CD4-positive, alpha-beta T cell treated with Interferon alpha-2 for 1 hour (primary cell): ENCODE data around the gene FOXP1.
"Not testable (repeated sequence)": the region's sequence is repeated elsewhere in the genome, so short reads cannot be mapped to it uniquely, and the experiment has no call there.

Experiments
- DNase-seq, 2 donors: peaks; one replicate each; pipeline ENCODE4 v3.0.0-alpha.2; 2020 to 2022

The FOXP1 gene

GRCh38 chr3:70988111-70988510, 595.4 kb downstream of the FOXP1 start:
- DNase-seq = no peak

- no peak for DNase-seq
Measured at GRCh38 chr3:70985572-70985971, 598.0 kb downstream of the FOXP1 start.

- no peak for DNase-seq
Measured at GRCh38 chr3:70984776-70985482, 598.6 kb downstream of the FOXP1 start.

DNA sequence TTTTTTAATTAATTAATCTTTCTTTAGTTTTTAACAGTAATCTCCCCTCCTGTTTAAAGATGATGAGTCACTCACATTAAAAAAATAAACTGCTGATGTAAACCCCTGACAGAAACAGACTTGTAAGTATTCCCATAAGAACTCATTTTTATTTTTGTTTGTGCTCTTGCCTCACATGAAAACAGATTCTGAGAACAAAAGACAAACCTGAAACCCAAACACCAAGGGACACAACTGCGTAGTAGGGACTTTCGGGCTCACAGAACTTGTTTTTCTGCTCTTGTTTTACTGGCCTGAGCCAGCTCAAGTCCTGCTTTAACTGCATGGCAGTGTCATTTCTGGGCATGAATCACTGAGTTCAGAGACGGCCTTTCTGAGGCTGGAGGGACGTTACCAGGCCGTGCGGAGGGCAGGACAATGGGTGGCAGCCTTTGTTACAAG, 600.8 kb downstream of the FOXP1 start:
- peak; percentile 2 to 30 for DNase-seq

DNA sequence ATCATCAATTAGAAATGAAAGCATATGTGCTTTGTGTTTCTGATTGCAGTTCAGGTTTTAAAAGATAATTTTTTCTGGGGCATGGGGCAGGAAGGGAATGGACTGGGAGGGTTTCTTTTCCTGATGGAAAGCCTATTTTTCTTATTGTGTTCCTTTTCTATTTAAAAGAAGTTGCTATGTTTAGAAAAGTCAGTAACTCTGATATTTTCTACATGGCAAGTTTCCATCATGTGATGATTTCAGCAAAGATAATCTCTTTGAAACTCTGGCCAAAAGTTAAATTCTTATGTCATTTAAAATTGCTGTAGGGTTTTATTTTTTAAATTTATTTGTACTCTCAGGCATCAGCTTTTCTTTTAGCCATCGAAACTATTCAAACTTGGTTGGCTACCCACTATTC, 601.2 kb downstream of the FOXP1 start:
- DNase-seq = no peak

GRCh38 chr3:70981231-70981880, 602.2 kb downstream of the FOXP1 start:
- DNase-seq = no peak

GRCh38 chr3:70980646-70981170, 602.8 kb downstream of the FOXP1 start:
- DNase-seq = peak in 1 of 2 donors; percentile 29

DNA sequence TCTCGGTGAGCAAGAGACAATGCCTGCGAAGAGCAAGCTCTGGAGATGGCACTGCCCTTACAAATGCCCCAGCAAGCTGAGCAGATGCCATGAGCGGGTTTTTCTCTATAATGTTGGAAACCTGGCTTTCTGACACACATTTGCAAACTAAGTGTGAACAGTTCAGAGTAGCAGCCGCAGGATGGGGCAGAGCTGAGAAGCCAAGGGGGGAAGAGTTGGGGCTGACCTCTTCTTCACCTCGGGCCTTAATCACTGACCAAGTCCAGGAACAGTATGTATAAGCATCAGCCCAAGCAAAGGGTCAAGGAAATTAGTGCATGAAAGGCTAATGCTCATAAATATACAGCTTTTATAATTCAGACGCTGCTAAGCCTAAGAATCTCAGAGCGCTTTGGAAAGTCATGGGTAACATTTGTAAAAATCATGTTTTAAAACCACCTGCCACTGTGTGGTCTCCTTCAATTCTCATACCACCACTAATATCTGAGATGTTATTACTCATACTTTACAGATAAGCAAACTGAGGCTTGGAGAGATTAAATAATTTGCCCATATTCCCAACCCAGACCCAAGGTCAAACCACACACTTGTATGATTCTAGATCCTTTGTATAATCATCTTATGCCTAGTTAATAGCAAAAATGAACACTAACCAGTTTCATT, 603.4 kb downstream of the FOXP1 start:
- DNase-seq = no peak

- no peak for DNase-seq
Measured at GRCh38 chr3:70977712-70978111, 605.8 kb downstream of the FOXP1 start.

- DNase-seq = not testable (repeated sequence)
Measured at GRCh38 chr3:70975981-70976380, 607.5 kb downstream of the FOXP1 start.

- no peak for DNase-seq
Measured at GRCh38 chr3:70974747-70975146, 608.8 kb downstream of the FOXP1 start.

GRCh38 chr3:70973558-70973957, 610.0 kb downstream of the FOXP1 start:
- DNase-seq = no peak

DNA sequence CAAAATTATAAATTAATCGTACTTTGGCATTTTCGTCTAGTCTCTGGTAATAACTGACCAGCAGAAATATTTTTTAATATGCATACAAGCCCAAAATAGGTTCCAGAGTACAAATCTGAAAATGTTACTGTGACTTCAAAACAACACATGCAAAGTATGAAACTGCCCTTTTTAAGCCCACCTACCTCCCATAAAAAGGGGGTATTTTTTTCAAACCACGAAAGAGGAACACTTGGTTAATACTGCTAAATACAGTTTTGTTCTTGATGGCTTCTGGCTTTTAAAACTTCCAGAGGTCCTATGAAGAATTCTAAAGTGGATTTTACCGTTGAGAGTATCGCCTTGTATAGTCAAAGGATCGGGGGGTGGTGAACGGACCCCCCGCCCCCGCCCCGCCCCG, 610.7 kb downstream of the FOXP1 start:
- DNase-seq = no peak

DNA sequence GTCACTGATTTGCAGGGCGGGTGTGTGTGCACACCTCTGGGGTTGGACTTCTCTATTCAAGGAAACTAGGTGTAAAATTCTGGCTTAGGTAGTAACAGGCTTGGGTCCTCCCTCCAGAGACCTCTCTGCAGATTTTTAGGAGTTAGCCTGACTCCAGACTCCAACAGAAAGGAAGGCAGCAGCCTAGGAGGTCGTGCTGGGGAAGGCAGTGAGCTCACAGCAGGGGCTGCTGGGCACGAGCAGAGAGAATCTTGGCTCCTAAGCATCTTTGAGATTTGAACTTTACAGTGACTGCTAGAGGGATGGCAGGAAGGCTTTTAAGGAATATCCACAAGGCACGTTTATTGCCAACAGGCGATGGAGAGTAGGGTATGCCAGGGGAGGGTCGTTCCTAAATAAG, 612.6 kb downstream of the FOXP1 start:
- DNase-seq = no peak

GRCh38 chr3:70970171-70970570, 613.4 kb downstream of the FOXP1 start:
- DNase-seq = no peak

- no peak for DNase-seq
Measured at GRCh38 chr3:70963431-70964275, 619.9 kb downstream of the FOXP1 start.

DNA sequence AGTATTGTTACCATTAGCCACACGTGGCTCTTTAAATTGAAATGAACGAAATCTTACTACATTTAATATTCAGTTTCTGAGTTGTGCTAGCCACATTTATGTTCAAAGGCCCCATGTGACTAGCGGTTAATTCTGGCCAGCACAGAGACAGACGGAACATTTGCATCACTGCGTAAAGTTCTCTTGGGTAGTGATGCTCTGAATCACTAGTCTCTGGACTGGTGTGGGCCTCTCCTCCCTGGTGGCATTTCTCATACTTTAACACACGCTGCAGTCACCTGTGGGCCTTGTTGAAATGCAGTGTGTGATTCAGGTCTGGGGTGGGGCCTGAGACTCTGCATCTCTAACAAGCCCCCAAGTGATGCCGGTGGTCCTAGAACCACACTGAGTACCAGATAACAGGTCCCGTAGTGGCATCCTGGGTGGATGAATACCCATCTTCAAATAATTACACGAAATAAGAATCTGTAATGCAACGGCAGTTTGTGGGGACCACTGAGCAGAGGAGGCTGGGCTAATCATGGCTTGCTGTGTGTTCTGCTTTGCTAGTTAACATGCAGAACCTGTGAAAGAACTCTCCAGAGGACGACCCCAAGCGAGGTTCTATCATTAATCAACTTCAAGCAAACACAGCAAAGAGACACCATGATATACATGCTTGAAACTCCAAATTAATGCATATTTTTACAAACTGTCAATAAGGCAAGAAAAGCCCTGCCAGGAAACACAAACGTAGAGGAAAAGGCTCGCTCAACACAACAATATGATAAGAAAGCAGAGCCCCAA, 623.8 kb downstream of the FOXP1 start:
- DNase-seq = no peak

GRCh38 chr3:70952033-70952747, 631.3 kb downstream of the FOXP1 start:
- DNase-seq = no peak

DNA sequence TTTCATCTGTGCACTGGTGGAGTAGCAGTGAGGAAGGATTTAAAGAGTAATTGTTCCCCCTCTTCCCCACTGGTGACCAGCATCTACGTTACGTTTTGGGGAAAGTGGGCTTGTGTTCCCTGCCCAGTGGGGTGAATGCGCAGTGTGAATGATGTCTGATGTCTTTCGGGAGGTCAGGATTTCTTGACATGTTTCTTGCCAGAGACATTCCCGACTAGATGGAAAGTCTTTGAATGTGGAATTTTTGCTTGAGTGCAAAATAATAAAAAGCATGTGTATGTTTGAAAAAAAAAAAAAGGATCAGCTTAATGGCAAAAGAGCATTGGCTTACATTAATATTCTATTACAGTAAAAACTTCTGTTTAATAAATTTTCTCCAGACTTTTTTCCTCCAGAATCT, 632.2 kb downstream of the FOXP1 start:
- no peak for DNase-seq

- DNase-seq = no peak
Measured at GRCh38 chr3:70947579-70947978, 635.9 kb downstream of the FOXP1 start.

- DNase-seq = no peak
Measured at GRCh38 chr3:70943886-70944285, 639.6 kb downstream of the FOXP1 start.
